Measurements from ENCODE around the gene CD200R1.

- no peak for TF ChIP-seq CTCF (IDR thresholded peaks at IDR 0.05; ENCODE audit: borderline replicate concordance, extremely low read depth, low read length, poor library complexity, severe bottlenecking)
- TF ChIP-seq EZH2 (IDR thresholded peaks at IDR 0.05; ENCODE audit: borderline replicate concordance, low read depth, low read length, severe bottlenecking), result no peak
Measured at GRCh38 chr3:113002679-113003078, 27.8 kb upstream of the CD200R1 start.

Measured in DND-41 (cell line).